HG03457 (cell line): Measurements from ENCODE around the gene FLNB.

Experiments used
- ATAC-seq: cut with Tn5 transposase; IDR thresholded peaks from one replicate; pipeline ENCODE4 v1.9.1; 2021; ENCODE audit warnings: moderate number of reproducible peaks; ENCODE audit not compliant: unreplicated experiment

The FLNB gene

GRCh38 chr3:58028902-58029301, 20.7 kb downstream of the FLNB start:
- no peak for ATAC-seq

DNA sequence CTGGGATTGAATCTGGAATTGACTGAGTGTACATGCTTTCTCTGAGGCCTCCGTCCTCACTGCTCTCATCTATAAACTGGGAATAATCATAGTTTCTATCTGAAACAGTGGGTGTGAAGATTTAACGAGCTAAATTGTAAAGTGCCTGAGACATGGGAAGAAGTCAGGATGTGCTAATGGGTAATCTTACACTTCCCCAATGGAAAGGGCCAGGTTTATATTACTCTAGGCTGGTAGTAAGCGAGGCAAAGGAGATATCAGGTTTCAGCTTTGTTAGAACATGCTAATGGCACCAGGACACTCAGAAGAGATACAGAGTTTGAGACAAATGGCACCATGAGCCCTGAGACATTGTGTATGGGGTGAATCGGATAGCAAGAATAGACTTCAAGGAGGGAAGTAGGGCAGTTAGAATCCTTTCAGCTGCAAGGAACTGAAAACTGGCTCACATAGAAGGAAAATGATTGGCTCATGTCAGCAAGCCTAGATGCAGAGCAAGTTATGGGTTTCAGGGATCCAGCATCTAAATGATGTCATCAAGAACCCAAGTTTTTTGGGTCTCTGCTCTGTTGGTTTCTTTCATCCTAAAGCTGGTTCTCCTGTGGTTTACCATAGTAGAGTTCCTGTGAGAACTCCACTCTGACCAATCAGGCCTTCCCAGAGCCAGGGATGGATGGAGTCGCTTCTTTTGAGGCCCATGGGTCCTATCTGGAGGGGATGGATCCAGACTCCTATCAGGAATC, 21.8 kb downstream of the FLNB start:
- ATAC-seq, result no peak

- no peak for ATAC-seq
These were observed 24.0 kb downstream of the FLNB start for GRCh38 chr3:58032186-58032585.

GRCh38 chr3:58034738-58035523, 26.7 kb downstream of the FLNB start:
- ATAC-seq, result peak; percentile 98

DNA sequence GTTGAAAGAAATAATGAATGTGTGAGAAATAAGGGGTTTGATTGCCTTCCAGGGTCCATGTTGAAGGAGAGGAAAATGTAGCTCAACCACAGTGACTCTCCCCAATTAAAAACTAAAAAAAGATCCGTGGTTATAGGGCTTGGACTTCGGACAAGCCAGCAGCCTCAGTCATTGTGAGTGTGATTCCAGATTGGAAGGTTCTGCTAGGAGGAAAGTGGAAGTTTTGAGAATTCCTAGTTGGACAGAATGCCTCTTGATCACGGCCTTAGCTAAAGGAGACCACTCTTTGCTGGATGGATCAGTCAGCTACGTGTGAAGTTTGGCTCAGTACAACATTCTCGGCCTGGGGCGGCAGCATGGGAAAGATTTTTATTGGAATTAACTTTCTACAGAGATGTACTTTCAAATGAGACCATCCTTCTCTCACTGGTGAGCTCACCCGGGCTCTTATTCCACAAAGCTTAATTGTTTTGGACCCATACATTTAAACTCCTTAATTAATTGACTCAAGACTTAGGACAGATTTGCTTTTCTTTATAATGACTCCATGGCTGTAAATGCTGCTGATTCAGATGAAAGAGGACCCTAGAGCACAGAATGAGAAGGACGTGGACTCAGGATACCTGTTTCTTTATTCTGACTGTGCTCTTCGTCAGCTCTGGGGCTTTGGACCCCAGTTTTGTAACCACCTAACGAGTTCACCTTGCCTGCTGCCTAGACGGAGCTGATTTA, 27.5 kb downstream of the FLNB start:
- no peak for ATAC-seq

GRCh38 chr3:58036293-58037032, 28.2 kb downstream of the FLNB start:
- no peak for ATAC-seq

DNA sequence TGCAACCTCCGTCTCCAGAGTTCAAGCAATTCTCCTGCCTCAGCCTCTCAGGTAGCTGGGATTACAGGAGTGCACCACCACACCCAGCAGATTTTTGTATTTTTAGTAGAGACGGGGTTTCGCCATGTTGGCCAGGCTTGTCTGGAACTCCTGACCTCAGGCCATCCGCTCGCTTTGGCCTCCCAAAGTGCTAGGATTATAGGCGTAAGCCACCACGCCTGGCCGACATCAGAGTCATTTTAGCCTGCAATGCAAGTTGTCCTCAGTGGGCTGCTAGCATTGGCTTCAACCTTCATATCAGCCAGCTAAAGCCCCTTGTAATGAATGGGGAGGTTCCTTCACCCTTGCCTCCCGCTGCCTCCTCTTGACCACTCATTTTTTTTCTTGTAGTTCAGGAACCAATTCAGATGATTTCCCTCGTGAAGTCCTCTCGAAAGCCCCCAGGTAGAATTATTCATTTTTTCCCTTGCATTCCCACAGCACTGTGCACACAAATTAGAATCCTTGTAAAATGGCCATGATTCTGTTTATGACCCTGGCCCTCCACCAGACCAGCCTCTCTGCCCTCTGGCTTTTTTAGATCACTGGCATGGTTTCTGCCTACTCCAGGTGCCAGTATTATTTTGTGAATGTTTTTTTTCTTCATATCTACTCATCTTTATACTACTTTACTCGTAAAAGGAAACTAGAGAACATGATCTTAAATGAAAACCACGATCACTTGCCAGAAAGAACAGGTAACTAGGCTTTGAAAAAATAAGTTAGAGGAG, 29.1 kb downstream of the FLNB start:
- ATAC-seq, result no peak

GRCh38 chr3:58038675-58039292, 30.6 kb downstream of the FLNB start:
- ATAC-seq, result no peak

DNA sequence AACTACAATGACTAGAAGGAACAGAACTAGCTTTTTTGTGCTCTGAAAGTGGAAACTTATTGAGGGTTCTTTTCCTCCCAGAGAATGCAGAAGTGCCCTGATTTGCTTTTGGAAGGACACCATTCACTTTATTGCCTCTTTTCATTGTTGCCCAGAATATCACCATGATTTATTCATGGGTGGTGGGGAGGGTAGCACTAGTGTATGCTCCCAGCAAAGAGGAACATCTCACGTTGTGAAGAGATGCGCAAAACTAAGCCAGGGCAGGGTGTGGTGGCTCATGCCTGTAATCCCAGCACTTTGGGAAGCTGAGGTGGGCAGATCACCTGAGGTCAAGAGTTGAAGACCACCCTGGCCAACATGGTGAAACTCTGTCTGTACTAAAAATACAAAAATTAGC, 31.4 kb downstream of the FLNB start:
- ATAC-seq, result no peak

GRCh38 chr3:58041182-58041825, 33.1 kb downstream of the FLNB start:
- no peak for ATAC-seq

DNA sequence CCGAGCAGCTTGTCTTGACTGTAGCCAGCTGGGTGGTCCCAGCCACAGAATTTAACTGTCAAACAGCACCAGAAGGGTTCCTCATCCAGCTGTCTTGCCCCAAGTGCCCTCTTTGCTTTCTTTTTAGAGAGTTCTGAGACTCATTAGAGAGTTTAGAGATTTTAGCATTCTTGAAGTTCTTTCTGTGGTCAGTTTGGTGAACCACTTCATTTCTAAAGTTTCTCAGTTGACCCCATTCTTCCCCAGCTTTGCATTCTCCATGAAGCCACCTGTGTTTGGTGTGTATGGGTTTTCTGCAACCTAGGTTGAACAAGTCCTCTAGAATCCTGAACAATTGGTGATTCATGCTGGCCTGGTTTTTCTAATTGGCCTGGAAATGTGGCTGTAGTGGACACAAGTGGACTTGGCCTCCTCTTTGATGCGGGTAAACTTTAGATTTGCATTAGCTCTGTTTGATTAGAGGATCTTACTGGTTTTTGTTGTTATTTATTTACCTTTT, 33.7 kb downstream of the FLNB start:
- peak; percentile 73 for ATAC-seq

DNA sequence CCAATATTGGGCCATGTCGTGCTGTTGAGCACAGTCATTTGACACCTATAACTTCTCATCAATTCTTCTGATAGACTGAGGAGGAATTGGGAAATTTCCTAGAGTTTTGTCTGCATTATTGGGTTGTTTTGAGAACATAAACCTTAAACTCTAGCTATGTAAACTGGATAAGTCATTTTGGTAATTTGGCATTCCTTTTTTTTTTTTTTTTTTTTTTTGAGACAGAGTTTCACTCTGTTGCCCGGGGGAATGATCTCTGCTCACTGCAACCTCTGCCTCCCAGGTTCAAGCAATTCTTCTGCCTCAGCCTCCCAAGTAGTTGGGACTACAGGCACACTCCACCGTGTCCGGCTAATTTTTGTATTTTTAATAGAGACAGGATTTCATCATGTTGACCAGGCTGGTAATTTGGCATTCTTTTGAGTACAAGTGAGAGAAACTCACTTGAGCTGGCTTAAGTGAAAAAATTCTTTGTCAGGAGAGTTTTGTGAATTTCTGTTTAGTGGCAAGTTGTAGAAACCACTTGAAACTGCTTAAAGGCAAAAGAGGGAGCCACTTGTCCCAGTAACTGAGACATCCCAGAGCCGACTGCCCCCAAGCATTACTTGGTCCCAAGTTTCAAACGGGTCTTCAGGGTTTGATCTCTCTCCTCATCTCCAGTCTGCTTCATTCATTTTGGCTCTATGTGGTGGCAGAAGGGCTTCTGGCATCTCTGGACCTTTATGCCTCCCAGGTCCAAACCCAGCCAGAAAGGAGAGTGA, 34.9 kb downstream of the FLNB start:
- ATAC-seq, result no peak

DNA sequence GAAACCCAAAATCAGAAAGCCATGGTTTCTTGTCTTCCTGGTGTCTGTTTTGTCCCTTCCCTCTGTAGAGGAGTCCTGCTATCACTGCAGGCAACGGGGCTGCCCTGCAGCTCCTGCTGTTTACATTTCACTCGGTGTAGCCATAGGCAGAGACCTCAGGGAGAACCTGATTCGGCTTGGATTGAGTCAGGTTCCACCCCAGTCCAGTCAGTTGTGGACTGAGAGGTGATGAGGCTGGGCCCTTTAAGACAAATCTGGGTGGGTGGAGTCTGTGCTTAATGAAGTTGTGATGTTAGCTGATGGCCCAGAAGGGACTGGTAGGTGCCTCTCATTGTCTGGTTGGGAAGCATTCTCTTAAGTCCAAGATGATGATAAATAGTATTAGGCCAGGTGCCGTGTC, 35.7 kb downstream of the FLNB start:
- no peak for ATAC-seq

GRCh38 chr3:58044691-58045483, 36.7 kb downstream of the FLNB start:
- no peak for ATAC-seq

GRCh38 chr3:58047826-58048225, 39.6 kb downstream of the FLNB start:
- no peak for ATAC-seq

DNA sequence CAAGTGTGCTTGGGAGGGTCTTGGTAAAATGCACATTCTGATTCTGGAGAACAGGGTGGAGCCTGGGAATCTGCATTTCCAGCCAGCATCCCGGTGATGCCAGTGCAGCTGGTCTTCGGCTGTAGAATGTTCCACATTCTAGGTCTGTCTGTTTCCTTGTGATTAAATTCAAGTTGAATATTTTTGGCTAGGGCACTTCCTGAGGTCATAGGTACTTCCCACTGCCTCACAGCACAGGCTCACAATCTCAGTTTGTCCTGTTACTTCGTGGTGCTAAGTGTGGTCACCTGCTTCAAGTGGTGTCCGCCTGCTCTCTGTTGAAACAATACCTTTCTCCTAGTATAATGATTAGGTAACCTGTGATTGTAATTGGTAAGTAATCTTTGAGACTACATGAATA, 40.1 kb downstream of the FLNB start:
- no peak for ATAC-seq

DNA sequence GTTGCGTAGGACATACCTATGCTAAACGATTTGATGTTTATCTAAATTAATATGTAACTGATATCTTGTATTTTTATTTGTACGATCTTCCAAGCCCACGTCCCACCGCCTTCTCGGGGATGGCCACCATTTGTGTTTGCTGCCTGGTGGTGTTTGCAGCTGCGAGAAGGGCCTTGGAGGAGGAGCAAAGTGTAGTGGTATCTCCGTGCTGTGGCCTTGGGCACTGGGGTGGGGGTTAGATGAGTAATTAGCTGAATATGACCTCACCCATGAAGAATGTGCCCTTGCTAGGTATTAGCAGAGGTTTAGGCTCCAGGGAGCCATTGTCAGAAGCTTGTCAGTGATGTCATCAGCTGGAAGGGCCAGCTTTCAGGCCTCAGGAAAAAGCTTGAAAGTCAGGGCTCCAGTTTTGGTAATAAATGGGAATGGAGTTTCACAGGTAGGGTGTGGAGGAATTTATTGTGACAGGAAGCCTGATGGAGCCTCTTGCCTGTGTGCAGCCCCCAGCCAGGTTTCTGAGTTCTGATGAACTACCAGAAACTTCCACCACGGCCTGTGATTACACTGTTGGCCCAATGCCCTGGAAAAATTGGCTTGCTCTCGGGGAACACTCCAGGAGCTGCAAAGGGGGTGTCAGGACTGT, 41.0 kb downstream of the FLNB start:
- no peak for ATAC-seq
